GM12878 (cell line): ENCODE results near the gene FRMD8. TPM values are rescaled to one million over a fixed set of nuclear protein-coding genes. Genes with fewer than 3 reads are reported as not detected.

Experiments
- CEBPB ChIP-seq, 2 experiments: fragments of 150-350 bp in 1 of 2; IDR thresholded peaks; 2 replicates each; pipeline ENCODE4 v1.6.1; 2012 to 2014; ENCODE audit warnings: low read depth in 2 of 2, low read length in 2 of 2, borderline replicate concordance in 1 of 2, inconsistent platforms in 1 of 2
- CEBPZ ChIP-seq: fragments of 150-350 bp; IDR thresholded peaks from 2 replicates; pipeline ENCODE4 v1.6.1; 2016; ENCODE audit warnings: low read depth, low read length
- CHD4 ChIP-seq: fragments of 200-600 bp; sonication (generic); IDR thresholded peaks from 2 replicates; pipeline ENCODE4 v1.6.1; 2016; ENCODE audit warnings: mild to moderate bottlenecking
- CREB1 ChIP-seq: IDR thresholded peaks from 2 replicates; pipeline ENCODE4 v1.6.1; 2012; ENCODE audit warnings: low read depth, mild to moderate bottlenecking, inconsistent platforms
- EGR1 ChIP-seq, 2 experiments: IDR thresholded peaks; 1 replicate in 1 of 2; 2 replicates in 1 of 2; pipeline ENCODE4 v1.6.1; 2011 to 2012; ENCODE audit warnings: low read depth in 2 of 2, low read length in 2 of 2, borderline replicate concordance in 1 of 2, mild to moderate bottlenecking in 1 of 2, moderate library complexity in 1 of 2
- EP300 ChIP-seq, 2 experiments: fragments of 150-350 bp in 1 of 2; IDR thresholded peaks; 2 replicates each; pipeline ENCODE4 v1.6.1; 2011 to 2012; ENCODE audit warnings: low read depth in 2 of 2, low read length in 2 of 2, borderline replicate concordance in 1 of 2, improper control_type of control experiment in 1 of 2, inconsistent platforms in 1 of 2; ENCODE audit not compliant: control insufficient read depth in 1 of 2
- FOS ChIP-seq: IDR thresholded peaks from 3 replicates; pipeline ENCODE4 v1.6.1; 2011; ENCODE audit warnings: borderline replicate concordance; ENCODE audit not compliant: insufficient read length; ENCODE audit errors: extremely low read depth
- IKZF1 ChIP-seq: fragments of 450-650 bp; conservative IDR thresholded peaks from 2 replicates; pipeline ENCODE4 v1.6.1; 2017; ENCODE audit warnings: antibody characterized with exemption, mild to moderate bottlenecking
- IKZF2 ChIP-seq, 2 experiments: fragments of 450-650 bp; IDR thresholded peaks; 2 replicates each; pipeline ENCODE4 v1.6.1; 2017; ENCODE audit warnings: mild to moderate bottlenecking in 2 of 2, moderate library complexity in 2 of 2
- JUNB ChIP-seq: IDR thresholded peaks from 2 replicates; pipeline ENCODE4 v1.6.1; 2016; ENCODE audit warnings: antibody characterized with exemption, mild to moderate bottlenecking
- MYB ChIP-seq: fragments of 150-350 bp; IDR thresholded peaks from 2 replicates; pipeline ENCODE4 v1.6.1; 2014; ENCODE audit warnings: mild to moderate bottlenecking, low read depth, low read length, borderline replicate concordance
- NFYB ChIP-seq: IDR thresholded peaks from 2 replicates; pipeline ENCODE4 v1.6.1; 2011; ENCODE audit warnings: low read depth, mild to moderate bottlenecking, low read length, improper control_type of control experiment, moderate library complexity; ENCODE audit not compliant: insufficient read depth
- NRF1 ChIP-seq: conservative IDR thresholded peaks from 2 replicates; pipeline ENCODE4 v1.6.1; 2011; ENCODE audit warnings: mild to moderate bottlenecking, low read depth, low read length, improper control_type of control experiment
- PML ChIP-seq: IDR thresholded peaks from 2 replicates; pipeline ENCODE4 v1.6.1; 2012; ENCODE audit warnings: low read length, inconsistent platforms
- POLR2A ChIP-seq: IDR thresholded peaks from 2 replicates; pipeline ENCODE4 v1.6.1; 2011; ENCODE audit warnings: low read depth, mild to moderate bottlenecking, low read length
- SIX5 ChIP-seq: IDR thresholded peaks from 2 replicates; pipeline ENCODE4 v1.6.1; 2011; ENCODE audit warnings: mild to moderate bottlenecking, low read depth, low read length, moderate library complexity; ENCODE audit not compliant: severe bottlenecking
- SMAD1 ChIP-seq: fragments of 450-650 bp; IDR thresholded peaks from 2 replicates; pipeline ENCODE4 v1.6.1; 2018; ENCODE audit warnings: mild to moderate bottlenecking, low read depth; ENCODE audit not compliant: partially characterized antibody
- SP1 ChIP-seq: IDR thresholded peaks from one replicate; pipeline ENCODE4 v1.6.1; 2011; ENCODE audit warnings: low read depth, low read length
- SUPT20H ChIP-seq: IDR thresholded peaks from 2 replicates; pipeline ENCODE4 v1.6.1; 2011; ENCODE audit warnings: low read depth, mild to moderate bottlenecking, low read length, moderate library complexity, borderline replicate concordance; ENCODE audit not compliant: control insufficient read depth
- TAF1 ChIP-seq: IDR thresholded peaks from 2 replicates; pipeline ENCODE4 v1.6.1; 2011; ENCODE audit warnings: mild to moderate bottlenecking, low read depth, low read length, borderline replicate concordance
- TCF12 ChIP-seq: IDR thresholded peaks from 2 replicates; pipeline ENCODE4 v1.6.1; 2011; ENCODE audit warnings: low read depth, mild to moderate bottlenecking, low read length
- USF2 ChIP-seq: IDR thresholded peaks from 2 replicates; pipeline ENCODE4 v1.6.1; 2011; ENCODE audit warnings: low read depth, low read length, improper control_type of control experiment, borderline replicate concordance
- polyA plus RNA-seq, 11 experiments: library from polyadenylated mRNA; depleted of rRNA in 4 of 11; unstranded in 6 of 11; stranded (reverse) in 5 of 11; fragments of >200 nt; fragmentation: Nextera tagmentation in 4 of 11; fragmentation: Illumina TruSeq in 1 of 11; extraction: Ambion mirVana in 4 of 11; extraction: Trizol in 1 of 11; gene quantifications; 1 replicate in 1 of 11; 2 replicates in 10 of 11; pipeline versions ENCODE4 v1.2.1 to v1.2.3, GENCODE V29; 2011 to 2016; ENCODE audit warnings: inconsistent platforms in 2 of 11, missing spikeins in 2 of 11, low read depth in 1 of 11
- total RNA-seq, 4 experiments: library from RNA; depleted of rRNA in 3 of 4; stranded (reverse); fragments of >200 nt in 3 of 4; fragmentation: Illumina TruSeq in 1 of 4; extraction: Trizol in 1 of 4; gene quantifications; 2 replicates each; pipeline versions ENCODE4 v1.2.1 to v1.2.3, GENCODE V29; 2013 to 2021
- TF ChIP-seq, protein P1 (sequence below): IDR thresholded peaks from 2 replicates; pipeline ENCODE4 v1.6.1; 2011; ENCODE audit warnings: mild to moderate bottlenecking, low read depth, low read length, moderate library complexity; ENCODE audit not compliant: insufficient replicate concordance

The FRMD8 gene
- total and polyA plus RNA-seq, 10 of the 15 experiments (the other 5 are each of a cell fraction or from before 2014, with no cell fraction given) = 8.3 to 69.4 (median 28.0) TPM

DNA sequence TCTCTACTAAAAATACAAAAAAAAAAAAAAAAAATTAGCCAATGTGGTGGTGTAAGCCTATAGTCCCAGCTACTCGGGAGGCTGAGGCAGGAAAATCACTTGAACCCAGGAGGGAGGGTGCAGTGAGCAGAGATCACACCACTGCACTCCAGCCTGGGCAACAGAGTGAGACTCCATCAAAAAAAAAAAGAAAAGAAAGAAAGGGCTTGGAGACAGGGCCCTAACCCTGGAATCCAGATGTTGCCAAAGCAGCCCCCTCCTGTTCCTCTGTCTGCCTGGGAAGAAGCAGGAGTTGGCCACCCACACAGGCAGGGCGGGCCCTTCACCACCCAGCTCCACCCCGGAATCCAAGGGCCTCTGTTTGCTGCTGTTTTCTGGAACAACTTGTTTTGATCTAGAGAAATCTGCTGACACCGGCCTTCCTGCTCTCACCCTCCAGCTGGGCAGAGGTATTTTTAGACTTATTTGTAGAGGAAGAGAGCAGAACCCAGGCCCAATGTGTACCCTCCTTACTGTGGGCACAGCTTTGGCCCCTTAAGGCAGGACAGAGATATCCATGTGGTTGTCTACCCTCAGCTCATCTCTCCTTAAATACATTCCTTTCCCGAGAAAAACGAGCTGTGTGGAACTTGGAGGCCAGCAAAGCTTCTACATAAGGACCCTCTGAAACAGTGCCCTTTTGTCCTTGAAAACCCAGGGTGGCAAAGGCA, 33.5 kb downstream of the FRMD8 start (continued):
- TF ChIP-seq EGR1 (IDR thresholded peaks at IDR 0.05; ENCODE audit: borderline replicate concordance in 1 of 2, low read depth in 2 of 2, low read length in 2 of 2) = peak in 1 of 2 experiments; percentile 42; a peak in 1 of 3 replicates
- TF ChIP-seq, protein P1, sequence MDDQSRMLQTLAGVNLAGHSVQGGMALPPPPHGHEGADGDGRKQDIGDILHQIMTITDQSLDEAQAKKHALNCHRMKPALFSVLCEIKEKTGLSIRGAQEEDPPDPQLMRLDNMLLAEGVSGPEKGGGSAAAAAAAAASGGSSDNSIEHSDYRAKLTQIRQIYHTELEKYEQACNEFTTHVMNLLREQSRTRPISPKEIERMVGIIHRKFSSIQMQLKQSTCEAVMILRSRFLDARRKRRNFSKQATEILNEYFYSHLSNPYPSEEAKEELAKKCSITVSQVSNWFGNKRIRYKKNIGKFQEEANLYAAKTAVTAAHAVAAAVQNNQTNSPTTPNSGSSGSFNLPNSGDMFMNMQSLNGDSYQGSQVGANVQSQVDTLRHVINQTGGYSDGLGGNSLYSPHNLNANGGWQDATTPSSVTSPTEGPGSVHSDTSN = no peak
- TF ChIP-seq NFYB = no peak
- TF ChIP-seq TAF1 = no peak
- TF ChIP-seq CHD4 = no peak
- peak; percentile 34; the same call in 1 of the 2 replicates for TF ChIP-seq TCF12
- TF ChIP-seq CEBPB (IDR thresholded peaks at IDR 0.05; ENCODE audit: borderline replicate concordance in 1 of 2, low read depth in 2 of 2, low read length in 2 of 2) = no peak
- peak; percentile 78 for TF ChIP-seq POLR2A
- TF ChIP-seq USF2 = no peak
- no peak for TF ChIP-seq JUNB
- TF ChIP-seq EP300 (IDR thresholded peaks at IDR 0.05; ENCODE audit: borderline replicate concordance in 1 of 2, control insufficient read depth in 1 of 2, low read depth in 2 of 2, low read length in 2 of 2) = no peak
- TF ChIP-seq SIX5 = no peak
- TF ChIP-seq PML = no peak
- TF ChIP-seq SMAD1 = peak; percentile 68
- TF ChIP-seq SP1 = no peak
- TF ChIP-seq CREB1 = no peak
- peak; percentile 45 for TF ChIP-seq IKZF1
- TF ChIP-seq NRF1 = no peak
- no peak for TF ChIP-seq SUPT20H
- TF ChIP-seq MYB = no peak
- TF ChIP-seq IKZF2 (IDR thresholded peaks at IDR 0.05) = peak; percentile 60 to 67; a peak in 3 of 4 replicates
- TF ChIP-seq FOS = no peak
- TF ChIP-seq CEBPZ = no peak
- TF ChIP-seq, all 136 proteins: peak for 20
